ENCODE results near the gene ZNF778. TPM values are rescaled to one million over a fixed set of nuclear protein-coding genes. Genes with fewer than 3 reads are reported as not detected.

Gene ZNF778
- polyA plus RNA-seq, 4 donors, result 4.9 to 6.3 (median 6.2) TPM

GRCh38 chr16:89273741-89274472, 56.4 kb downstream of the ZNF778 start:
- no peak for DNase-seq (ENCODE audit: low read depth in 4 of 4, low spot score in 3 of 4)

- DNase-seq (ENCODE audit: low read depth in 4 of 4, low spot score in 3 of 4), result no peak
Measured at GRCh38 chr16:89274561-89275283, 57.2 kb downstream of the ZNF778 start.

- no peak for DNase-seq (ENCODE audit: low read depth in 4 of 4, low spot score in 3 of 4)
Measured at GRCh38 chr16:89275284-89275584, 57.7 kb downstream of the ZNF778 start.

- DNase-seq (ENCODE audit: low read depth in 4 of 4, low spot score in 3 of 4), result no peak
Measured at GRCh38 chr16:89275837-89276720, 58.6 kb downstream of the ZNF778 start.

GRCh38 chr16:89277049-89277448, 59.5 kb downstream of the ZNF778 start:
- DNase-seq (ENCODE audit: low read depth in 4 of 4, low spot score in 3 of 4), result no peak

- no peak for DNase-seq (ENCODE audit: low read depth in 4 of 4, low spot score in 3 of 4)
Measured at GRCh38 chr16:89277641-89278341, 60.3 kb downstream of the ZNF778 start.

GRCh38 chr16:89278441-89279240, 61.1 kb downstream of the ZNF778 start:
- no peak for DNase-seq (ENCODE audit: low read depth in 4 of 4, low spot score in 3 of 4)

GRCh38 chr16:89279666-89280481, 62.4 kb downstream of the ZNF778 start:
- DNase-seq (ENCODE audit: low read depth in 4 of 4, low spot score in 3 of 4), result no peak

- DNase-seq (ENCODE audit: low read depth in 4 of 4, low spot score in 3 of 4), result no peak
Measured at GRCh38 chr16:89280546-89281188, 63.2 kb downstream of the ZNF778 start.

- no peak for DNase-seq (ENCODE audit: low read depth in 4 of 4, low spot score in 3 of 4)
Measured at GRCh38 chr16:89281189-89281577, 63.7 kb downstream of the ZNF778 start.

- no peak for DNase-seq (ENCODE audit: low read depth in 4 of 4, low spot score in 3 of 4)
Measured at GRCh38 chr16:89281829-89282228, 64.3 kb downstream of the ZNF778 start.

- no peak for DNase-seq (ENCODE audit: low read depth in 4 of 4, low spot score in 3 of 4)
Measured at GRCh38 chr16:89282523-89282922, 65.0 kb downstream of the ZNF778 start.

- no peak for DNase-seq (ENCODE audit: low read depth in 4 of 4, low spot score in 3 of 4)
Measured at GRCh38 chr16:89283449-89283848, 65.9 kb downstream of the ZNF778 start.

GRCh38 chr16:89285381-89285780, 67.9 kb downstream of the ZNF778 start:
- no peak for DNase-seq (ENCODE audit: low read depth in 4 of 4, low spot score in 3 of 4)

- DNase-seq (ENCODE audit: low read depth in 4 of 4, low spot score in 3 of 4), result no peak
Measured at GRCh38 chr16:89286096-89286495, 68.6 kb downstream of the ZNF778 start.
